GM19035 (cell line): Measurements from ENCODE around the gene TFAP2A.

Experiments
- ATAC-seq: cut with Tn5 transposase; IDR thresholded peaks from one replicate; pipeline ENCODE4 v1.9.1; 2021; ENCODE audit not compliant: unreplicated experiment

The TFAP2A gene

GRCh38 chr6:10414756-10415616 lies at the start of gene TFAP2A:
Gene TFAP2A, minus strand, starts transcription at chr6:10415074. Its CDS starts 83 bp downstream, at chr6:10414991.
- ATAC-seq = no peak

- ATAC-seq = no peak
Measured at GRCh38 chr6:10463491-10464481, 48.9 kb upstream of the TFAP2A start.

- no peak for ATAC-seq
Measured at GRCh38 chr6:10463040-10463439, 48.2 kb upstream of the TFAP2A start.

- no peak for ATAC-seq
Measured at GRCh38 chr6:10461850-10462249, 47.0 kb upstream of the TFAP2A start.

- ATAC-seq = peak; percentile 87
Measured at GRCh38 chr6:10460096-10460495, 45.2 kb upstream of the TFAP2A start.

GRCh38 chr6:10458287-10458686 lies 43.4 kb upstream of the TFAP2A start:
- no peak for ATAC-seq

GRCh38 chr6:10453596-10453995 lies 38.7 kb upstream of the TFAP2A start:
- no peak for ATAC-seq

- no peak for ATAC-seq
Measured at GRCh38 chr6:10451828-10452509, 37.1 kb upstream of the TFAP2A start.

- no peak for ATAC-seq
Measured at GRCh38 chr6:10451394-10451793, 36.5 kb upstream of the TFAP2A start.

GRCh38 chr6:10449751-10450150 lies 34.9 kb upstream of the TFAP2A start:
- no peak for ATAC-seq

- ATAC-seq = no peak
Measured at GRCh38 chr6:10448096-10448495, 33.2 kb upstream of the TFAP2A start.

GRCh38 chr6:10446548-10446947 lies 31.7 kb upstream of the TFAP2A start:
- ATAC-seq = no peak

GRCh38 chr6:10441655-10442009 lies 26.8 kb upstream of the TFAP2A start:
- no peak for ATAC-seq

GRCh38 chr6:10441004-10441654 lies 26.3 kb upstream of the TFAP2A start:
- ATAC-seq = no peak

- no peak for ATAC-seq
Measured at GRCh38 chr6:10437891-10438290, 23.0 kb upstream of the TFAP2A start.

GRCh38 chr6:10434235-10434634 lies 19.4 kb upstream of the TFAP2A start:
- no peak for ATAC-seq

GRCh38 chr6:10433322-10433721 lies 18.4 kb upstream of the TFAP2A start:
- no peak for ATAC-seq

GRCh38 chr6:10431423-10432164 lies 16.7 kb upstream of the TFAP2A start:
- no peak for ATAC-seq

GRCh38 chr6:10429638-10430427 lies 15.0 kb upstream of the TFAP2A start:
- peak; percentile 66 for ATAC-seq
